ENCODE results near the gene ZCCHC10. TPM values are rescaled to one million over a fixed set of nuclear protein-coding genes. Genes with fewer than 3 reads are reported as not detected.

ZCCHC10 gene
- total and polyA plus RNA-seq, 2 donors (not counting 3 experiments of a cell fraction or from before 2014, with no cell fraction given): 25.9 to 32.1 TPM

DNA sequence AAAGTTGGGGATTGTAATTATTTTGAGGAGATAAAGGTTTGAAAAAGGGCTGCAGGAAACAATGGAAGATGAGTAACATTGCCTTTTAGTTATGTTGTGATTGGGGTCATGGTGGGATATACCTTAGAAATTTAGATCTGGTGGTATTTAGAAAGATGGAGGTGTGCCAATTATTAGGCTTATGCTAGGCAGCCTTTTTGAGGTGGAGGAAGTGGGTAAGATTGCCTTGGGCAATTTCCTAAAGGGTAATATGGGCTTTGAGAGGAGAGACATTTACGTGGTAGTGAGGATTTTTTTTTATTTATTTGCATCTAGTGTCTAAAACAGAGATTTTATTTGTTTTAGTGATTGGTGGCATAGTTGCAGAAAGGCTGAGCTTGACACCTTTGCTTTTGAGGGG, 35.9 kb upstream of the ZCCHC10 start:
- ChIA-PET POLR2A (no interaction called here), CTCF (no interaction called here)
- no TSS peak for BruUV-seq (replicated peaks)
- Histone ChIP-seq H3K4me3 (replicated peaks in 1 of 3; ENCODE audit: insufficient read depth in 1 of 3, low read depth in 1 of 3, low read length in 3 of 3) (no peak overlapping the region), H3K9me1 (replicated peaks; ENCODE audit: control insufficient read depth, extremely low read depth, insufficient read depth, low read length) (no peaks in the 10 kb centered on the region), H3K36me3 (ENCODE audit: control insufficient read depth in 2 of 2, extremely low read depth in 1 of 2, insufficient read depth in 2 of 2, low read length in 2 of 2) (peaks cover 0 to 2% of the 10 kb centered on the region in 2 experiments), H3K27ac (ENCODE audit: insufficient read depth, low read depth, low read length) (no peak overlapping the region), H3K27me3 (ENCODE audit: control insufficient read depth in 2 of 2, insufficient read depth in 2 of 2, low read length in 2 of 2) (no peaks in the 10 kb centered on the region), H2AFZ (ENCODE audit: low read depth, low read length) (no peak overlapping the region), H3K79me2 (ENCODE audit: control insufficient read depth, insufficient read depth, low read length) (peaks cover 85% of the 10 kb centered on the region), H3K9me3 (replicated peaks; ENCODE audit: control insufficient read depth, insufficient read depth, low read length) (no peaks in the 10 kb centered on the region), H3K4me1 (ENCODE audit: control insufficient read depth, extremely low read depth, insufficient read depth, low read length) (no peaks in the 10 kb centered on the region), H3K9ac (replicated peaks; ENCODE audit: extremely low read depth, insufficient read depth, low read length) (no peak overlapping the region), H4K20me1 (replicated peaks; ENCODE audit: control insufficient read depth, extremely low read depth, insufficient read depth, low read length) (peaks cover 2% of the 10 kb centered on the region), H3K4me2 (ENCODE audit: insufficient read depth, low read length) (no peak overlapping the region)
- FAIRE-seq (no peak), DNase-seq (ENCODE audit: low read depth, low spot score) (no peak)
- TF ChIP-seq, protein P1, sequence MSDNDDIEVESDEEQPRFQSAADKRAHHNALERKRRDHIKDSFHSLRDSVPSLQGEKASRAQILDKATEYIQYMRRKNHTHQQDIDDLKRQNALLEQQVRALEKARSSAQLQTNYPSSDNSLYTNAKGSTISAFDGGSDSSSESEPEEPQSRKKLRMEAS (IDR thresholded peaks at IDR 0.05; ENCODE audit: insufficient read depth, insufficient read length): no peak
- no peak for TF ChIP-seq FOS (IDR thresholded peaks at IDR 0.05; ENCODE audit: borderline replicate concordance, insufficient read depth, low read length)
- dilution Hi-C loops (cut with MboI; ENCODE audit: extremely low pct_ligation_motif_present, low sequenced_read_pairs) (no loop called here), intact Hi-C loops (cut with micrococcal nuclease) (no loop called here)

- Histone ChIP-seq H4K20me1 (replicated peaks; ENCODE audit: control insufficient read depth, extremely low read depth, insufficient read depth, low read length) (peaks cover 7% of the 10 kb centered on the region), H3K36me3 (ENCODE audit: control insufficient read depth in 2 of 2, extremely low read depth in 1 of 2, insufficient read depth in 2 of 2, low read length in 2 of 2) (no peaks in the 10 kb centered on the region), H3K9me1 (replicated peaks; ENCODE audit: control insufficient read depth, extremely low read depth, insufficient read depth, low read length) (no peaks in the 10 kb centered on the region), H2AFZ (ENCODE audit: low read depth, low read length) (no peak overlapping the region), H3K9ac (replicated peaks; ENCODE audit: extremely low read depth, insufficient read depth, low read length) (no peak overlapping the region), H3K4me3 (replicated peaks in 1 of 3; ENCODE audit: insufficient read depth in 1 of 3, low read depth in 1 of 3, low read length in 3 of 3) (no peak overlapping the region), H3K27me3 (ENCODE audit: control insufficient read depth in 2 of 2, insufficient read depth in 2 of 2, low read length in 2 of 2) (no peaks in the 10 kb centered on the region), H3K4me2 (ENCODE audit: insufficient read depth, low read length) (no peak overlapping the region), H3K9me3 (replicated peaks; ENCODE audit: control insufficient read depth, insufficient read depth, low read length) (no peaks in the 10 kb centered on the region), H3K79me2 (ENCODE audit: control insufficient read depth, insufficient read depth, low read length) (peaks cover 97% of the 10 kb centered on the region), H3K4me1 (ENCODE audit: control insufficient read depth, extremely low read depth, insufficient read depth, low read length) (peaks cover 2% of the 10 kb centered on the region), H3K27ac (ENCODE audit: insufficient read depth, low read depth, low read length) (no peak overlapping the region)
- DNase-seq (ENCODE audit: low read depth, low spot score): no peak
- dilution Hi-C loops (cut with MboI; ENCODE audit: extremely low pct_ligation_motif_present, low sequenced_read_pairs): no loop called here
- FAIRE-seq: no peak
- TF ChIP-seq, protein P2, sequence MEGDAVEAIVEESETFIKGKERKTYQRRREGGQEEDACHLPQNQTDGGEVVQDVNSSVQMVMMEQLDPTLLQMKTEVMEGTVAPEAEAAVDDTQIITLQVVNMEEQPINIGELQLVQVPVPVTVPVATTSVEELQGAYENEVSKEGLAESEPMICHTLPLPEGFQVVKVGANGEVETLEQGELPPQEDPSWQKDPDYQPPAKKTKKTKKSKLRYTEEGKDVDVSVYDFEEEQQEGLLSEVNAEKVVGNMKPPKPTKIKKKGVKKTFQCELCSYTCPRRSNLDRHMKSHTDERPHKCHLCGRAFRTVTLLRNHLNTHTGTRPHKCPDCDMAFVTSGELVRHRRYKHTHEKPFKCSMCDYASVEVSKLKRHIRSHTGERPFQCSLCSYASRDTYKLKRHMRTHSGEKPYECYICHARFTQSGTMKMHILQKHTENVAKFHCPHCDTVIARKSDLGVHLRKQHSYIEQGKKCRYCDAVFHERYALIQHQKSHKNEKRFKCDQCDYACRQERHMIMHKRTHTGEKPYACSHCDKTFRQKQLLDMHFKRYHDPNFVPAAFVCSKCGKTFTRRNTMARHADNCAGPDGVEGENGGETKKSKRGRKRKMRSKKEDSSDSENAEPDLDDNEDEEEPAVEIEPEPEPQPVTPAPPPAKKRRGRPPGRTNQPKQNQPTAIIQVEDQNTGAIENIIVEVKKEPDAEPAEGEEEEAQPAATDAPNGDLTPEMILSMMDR (IDR thresholded peaks at IDR 0.05; ENCODE audit: extremely low read depth in 1 of 2, insufficient read depth in 1 of 2, low read depth in 1 of 2, low read length in 2 of 2): no peak
- TF ChIP-seq POLR2A (IDR thresholded peaks at IDR 0.05; ENCODE audit: low read depth, low read length) (no peak), FOS (IDR thresholded peaks at IDR 0.05; ENCODE audit: borderline replicate concordance, insufficient read depth, low read length) (no peak)
- intact Hi-C loops (cut with micrococcal nuclease): loop anchor here (10.0 kb wide), 1 partner anchor 675 kb away; no protein-coding TSS in a partner anchor
- BruUV-seq (replicated peaks): no TSS peak
- ChIA-PET CTCF (no interaction called here), POLR2A (no interaction called here)
Observed at GRCh38 chr5:133059621-133060020, 33.3 kb upstream of the ZCCHC10 start.

All from endothelial cell of umbilical vein (primary cell).